Activated CD4-positive, CD25-positive, alpha-beta regulatory T cell treated with anti-CD3 and anti-CD28 coated beads, Interleukin-2, amount 50 U/mL, for 16 hours (primary cell): ENCODE data around the gene TMED6.

Experiments
- DNase-seq: peaks from one replicate; pipeline ENCODE4 v3.0.0-alpha.2; 2020; ENCODE audit warnings: low read depth, low spot score

The TMED6 gene

DNA sequence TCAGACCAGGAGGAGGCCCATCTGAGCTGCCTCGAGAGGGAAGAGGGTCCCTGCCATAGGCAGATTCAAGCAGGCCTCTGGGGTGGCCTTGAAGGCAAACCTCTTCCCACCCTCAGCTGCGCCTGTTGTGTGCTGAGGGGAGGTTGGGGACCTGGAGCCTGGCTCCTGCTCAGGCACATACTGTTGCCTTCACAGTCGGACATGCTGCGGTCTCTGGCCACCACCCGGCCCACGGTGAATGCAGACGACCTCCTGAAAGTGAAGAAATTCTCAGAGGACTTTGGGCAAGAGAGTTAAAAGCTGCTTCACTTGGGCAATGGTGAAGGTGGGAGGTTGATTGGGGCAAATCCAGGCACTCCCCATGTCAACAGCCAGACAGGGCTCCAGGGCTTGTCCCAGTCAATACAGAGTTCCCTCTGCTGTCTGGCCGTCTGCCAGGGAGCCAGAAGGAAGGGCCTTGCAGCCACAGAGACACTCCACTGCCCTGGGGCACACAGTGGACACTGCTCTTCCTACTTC lies 27.5 kb downstream of the TMED6 start:
- no peak for DNase-seq

DNA sequence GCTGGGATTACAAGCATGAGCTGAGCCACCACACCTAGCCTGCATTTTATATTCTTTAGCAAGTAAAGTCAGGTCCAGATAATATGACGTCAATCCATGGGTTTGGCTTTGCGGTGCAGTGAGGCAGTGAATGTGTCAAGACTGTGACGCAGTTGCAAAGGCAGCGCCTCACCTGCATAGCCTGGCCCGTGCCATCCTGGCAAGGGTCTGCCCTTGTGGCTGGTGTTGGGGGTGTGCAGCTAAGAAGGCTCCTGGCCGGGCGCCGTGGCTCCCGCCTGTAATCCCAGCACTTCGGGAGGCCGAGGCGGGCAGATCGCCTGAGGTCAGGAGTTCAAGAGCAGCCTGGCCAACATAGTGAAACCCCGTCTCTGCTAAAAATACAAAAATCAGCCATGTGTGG lies 28.2 kb downstream of the TMED6 start:
- DNase-seq: no peak

DNA sequence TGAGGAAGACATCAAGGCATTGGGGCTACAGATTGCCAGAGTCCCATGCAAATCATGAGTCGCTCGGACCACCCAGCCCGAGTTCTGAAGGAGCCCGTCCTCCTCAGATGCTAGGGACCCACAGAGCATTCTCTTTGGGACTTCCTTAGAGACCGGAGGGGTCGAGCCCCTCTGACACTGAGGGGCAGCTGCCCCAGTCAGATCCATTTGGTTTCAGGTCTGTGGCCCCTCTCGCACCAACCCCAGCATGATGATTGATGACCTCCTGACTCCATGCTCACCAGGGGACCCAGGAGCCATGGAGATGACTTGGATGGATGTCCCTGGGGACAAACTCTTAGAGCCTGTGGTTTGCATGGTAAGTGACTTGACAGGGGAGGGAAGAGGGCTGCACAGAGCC lies 29.2 kb downstream of the TMED6 start:
- DNase-seq: no peak

DNA sequence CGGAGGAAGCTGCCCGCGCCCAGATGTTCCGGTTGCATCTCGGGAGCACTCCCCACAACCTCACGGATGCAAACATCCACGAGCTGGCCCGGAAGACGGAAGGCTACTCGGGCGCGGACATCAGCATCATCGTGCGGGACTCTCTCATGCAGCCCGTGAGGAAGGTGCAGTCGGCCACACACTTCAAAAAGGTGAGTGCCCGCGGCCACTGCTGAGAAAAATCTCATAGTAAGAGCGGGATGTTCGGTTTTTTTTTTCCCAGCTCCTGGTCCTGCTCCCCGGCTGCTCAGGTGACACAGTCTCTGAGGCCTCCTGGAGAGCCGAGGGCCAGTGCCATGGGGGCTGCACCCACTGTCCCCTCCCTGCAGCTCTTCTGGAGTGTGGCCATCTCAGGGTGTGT lies 30.5 kb downstream of the TMED6 start:
- no peak for DNase-seq

DNA sequence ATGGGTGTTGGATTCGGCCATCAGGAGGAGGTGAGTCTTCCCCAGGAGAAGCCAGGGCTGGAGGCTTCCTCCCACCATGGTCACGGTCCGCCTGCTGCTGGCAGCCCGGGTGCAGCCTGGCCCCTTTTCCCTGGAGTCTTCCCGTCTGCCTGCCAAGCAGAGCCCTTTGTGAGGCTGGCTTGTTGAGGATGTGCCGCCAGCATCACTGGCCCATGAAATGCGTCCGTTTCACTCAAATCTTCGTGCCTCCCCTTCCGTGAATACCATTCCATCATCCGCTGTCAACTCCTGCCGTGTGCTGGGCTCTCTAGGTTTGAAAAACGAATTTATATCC lies 30.9 kb downstream of the TMED6 start:
- DNase-seq: no peak

DNA sequence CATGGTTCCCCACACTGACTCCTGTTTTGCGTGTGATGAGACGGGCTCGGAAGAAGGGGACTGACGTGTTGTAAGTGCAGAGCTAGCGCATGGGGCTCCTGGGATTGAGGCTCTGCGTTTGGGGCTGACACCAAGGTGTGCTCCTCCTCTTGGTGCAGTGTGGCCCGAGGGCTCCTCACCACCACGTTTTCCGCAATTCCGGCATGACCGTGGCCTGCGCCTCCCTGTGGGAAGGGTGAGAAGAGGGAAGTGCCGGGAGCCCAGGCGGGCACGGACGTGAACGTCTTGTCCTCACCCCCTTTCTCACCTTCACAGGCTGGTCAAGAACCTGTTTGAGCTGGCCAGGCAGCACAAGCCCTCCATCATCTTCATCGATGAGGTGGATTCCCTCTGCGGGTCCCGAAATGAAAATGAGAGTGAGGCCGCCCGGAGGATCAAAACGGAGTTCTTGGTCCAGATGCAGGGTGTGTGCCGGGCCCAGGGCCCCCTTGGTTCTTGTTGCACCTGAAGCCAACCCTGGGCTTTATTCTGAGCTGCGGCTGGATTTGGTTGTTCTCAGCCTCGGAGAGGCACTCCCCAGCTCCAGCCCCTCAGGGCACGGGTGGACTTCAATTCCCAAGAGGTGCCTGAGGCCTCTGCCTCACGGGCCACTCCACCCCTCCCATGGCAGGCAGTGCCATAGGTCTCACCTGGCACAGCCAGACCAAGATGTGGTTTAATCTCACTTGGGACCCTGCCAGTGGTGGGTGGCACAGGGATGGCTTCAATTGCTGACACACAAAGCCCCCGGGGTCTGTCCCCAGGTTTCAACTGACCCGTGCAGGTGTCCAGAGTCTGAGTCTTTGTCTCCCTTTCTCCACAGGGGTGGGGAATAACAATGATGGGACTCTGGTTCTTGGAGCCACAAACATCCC lies 31.5 kb downstream of the TMED6 start:
- no peak for DNase-seq

DNA sequence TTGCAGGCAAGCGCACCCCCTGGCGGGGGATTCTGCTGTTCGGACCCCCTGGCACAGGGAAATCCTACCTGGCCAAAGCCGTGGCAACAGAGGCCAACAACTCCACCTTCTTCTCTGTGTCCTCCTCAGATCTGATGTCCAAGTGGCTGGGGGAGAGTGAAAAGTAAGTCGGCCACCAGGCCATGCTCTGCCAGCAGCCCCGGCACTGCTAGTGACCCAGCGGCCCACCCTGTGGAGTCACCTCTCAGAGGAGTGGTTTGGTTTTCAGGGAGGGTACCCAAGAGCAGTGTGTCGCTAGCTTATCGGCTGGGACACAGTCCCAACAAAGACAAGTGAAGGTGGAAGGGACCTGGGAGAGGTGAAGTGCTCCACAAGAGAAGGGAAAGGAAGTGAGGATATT lies 32.2 kb downstream of the TMED6 start:
- DNase-seq: no peak

DNA sequence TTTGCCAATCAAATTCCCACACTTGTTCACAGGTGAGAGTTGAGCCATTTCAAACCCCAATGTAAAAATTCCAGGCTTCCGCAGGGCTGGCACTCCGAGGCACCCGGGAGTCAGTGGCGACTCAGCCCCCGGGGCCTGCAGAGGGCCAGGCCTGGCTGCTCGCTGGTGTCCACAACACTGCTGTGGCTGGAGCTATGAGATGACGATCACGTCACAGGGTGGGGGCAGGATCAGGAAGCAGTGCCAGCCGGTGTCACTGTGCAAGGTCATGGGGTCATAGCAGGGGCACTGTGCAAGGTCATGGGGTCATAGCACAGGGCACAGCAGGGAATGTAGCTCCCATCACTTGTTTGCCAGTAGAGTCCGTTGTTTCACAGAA lies 32.7 kb downstream of the TMED6 start:
- no peak for DNase-seq

DNA sequence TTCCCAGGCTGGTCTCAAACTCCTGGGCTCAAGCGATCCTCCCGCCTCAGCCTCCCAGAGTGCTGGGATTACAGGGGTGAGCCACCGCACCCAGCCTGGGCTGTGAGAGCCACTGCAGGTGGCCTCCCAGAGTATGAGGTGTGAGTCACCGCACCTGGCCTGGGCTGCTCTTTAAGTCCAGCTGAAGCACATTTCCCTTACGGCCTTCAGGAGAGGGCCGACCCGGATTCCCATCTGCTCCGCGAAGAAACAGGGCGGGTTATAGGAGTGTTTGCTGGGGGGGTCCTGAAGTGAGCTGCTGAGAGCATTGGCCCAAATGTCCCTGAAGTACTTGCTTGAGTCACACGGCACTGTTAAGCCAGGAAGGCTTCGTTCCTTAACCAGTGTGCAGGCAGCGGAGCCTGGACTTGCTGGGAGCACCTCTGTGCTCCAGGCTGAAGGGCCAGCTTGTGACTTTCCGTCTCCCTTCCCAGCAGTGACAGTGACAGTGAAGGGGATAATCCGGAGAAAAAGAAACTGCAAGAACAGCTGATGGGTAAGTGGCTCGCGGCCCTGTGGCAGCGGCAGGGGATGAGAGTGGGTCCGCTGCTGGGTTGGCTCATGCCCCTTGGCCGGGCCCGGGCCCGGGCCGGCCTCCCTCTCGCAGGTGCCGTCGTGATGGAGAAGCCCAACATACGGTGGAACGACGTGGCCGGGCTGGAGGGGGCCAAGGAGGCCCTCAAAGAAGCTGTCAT lies 33.2 kb downstream of the TMED6 start:
- no peak for DNase-seq

DNA sequence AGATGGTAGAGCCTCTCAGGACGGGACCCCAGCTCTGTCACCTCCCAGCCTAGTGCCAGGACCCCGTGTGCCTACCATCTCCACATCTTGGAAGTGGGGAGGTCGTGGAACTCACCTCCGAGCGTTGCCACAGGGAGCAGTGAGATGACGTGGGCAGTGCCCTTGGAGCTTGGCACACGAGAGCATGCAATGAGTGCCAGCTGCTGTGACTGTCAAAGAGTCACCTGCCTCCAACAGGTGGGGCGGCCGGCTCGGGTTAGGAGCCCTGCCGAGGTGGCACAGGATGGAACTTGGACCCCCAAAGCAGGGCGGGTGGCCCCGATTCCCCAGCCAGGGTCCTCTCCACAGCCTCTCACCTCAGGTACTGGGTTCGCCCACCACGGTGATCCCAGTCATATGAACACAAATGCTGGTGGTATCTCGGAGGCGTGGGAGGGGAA lies 35.0 kb downstream of the TMED6 start:
- DNase-seq: no peak

DNA sequence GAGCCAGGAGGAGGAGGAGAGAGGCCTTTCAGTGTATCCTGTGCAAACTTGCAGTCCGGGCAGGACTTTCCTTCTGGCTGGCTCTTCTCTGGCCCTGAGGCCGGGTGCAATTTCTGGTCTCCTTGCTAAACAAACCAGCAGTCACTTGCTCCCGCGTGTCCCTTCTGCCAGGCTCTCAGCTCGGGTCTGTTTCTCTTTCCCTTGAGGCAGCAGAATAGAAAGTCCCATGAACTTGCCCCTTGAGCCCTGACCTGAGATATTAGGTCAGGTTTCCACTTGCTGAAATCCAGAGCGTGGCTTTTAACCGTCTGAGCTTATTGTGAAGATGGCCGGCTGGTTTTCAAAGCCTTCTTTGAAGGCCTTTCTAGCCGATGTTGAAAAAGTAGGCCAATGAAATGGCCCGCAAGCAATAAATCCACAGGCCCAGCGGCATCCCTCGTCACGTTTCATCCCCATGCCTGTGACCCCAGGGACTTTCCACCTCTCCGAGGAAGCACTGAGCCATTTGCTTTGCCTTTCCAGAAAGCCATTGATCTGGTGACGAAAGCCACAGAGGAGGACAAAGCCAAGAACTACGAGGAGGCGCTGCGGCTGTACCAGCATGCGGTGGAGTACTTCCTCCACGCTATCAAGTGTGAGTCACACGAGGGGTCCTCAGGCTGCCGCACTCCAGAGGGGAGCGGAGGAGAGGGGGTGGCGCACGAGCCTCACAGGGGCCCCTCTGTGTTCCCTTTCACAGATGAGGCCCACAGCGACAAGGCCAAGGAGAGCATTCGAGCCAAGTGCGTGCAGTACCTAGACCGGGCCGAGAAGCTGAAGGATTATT lies 35.9 kb downstream of the TMED6 start:
- no peak for DNase-seq

DNA sequence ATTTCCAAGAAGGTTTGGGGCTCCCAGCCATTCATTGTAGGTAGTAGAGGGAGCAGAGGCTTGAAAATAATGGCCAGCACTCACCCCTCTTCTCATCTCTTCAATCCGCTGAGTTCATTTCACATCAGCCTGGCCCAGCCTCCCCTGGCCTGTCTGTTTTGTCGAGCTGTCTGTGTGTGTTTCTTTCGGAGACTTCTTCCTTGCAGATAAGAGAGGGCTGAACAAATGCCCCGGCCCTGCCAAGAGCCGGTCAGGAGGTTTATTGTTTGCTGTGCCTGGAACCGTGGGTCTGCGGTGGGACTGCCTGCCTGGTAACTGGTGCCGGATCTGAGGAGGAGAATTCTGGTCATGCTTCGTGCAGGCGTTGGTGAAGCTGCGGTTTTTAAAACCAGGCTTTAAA lies 37.1 kb downstream of the TMED6 start:
- no peak for DNase-seq

DNA sequence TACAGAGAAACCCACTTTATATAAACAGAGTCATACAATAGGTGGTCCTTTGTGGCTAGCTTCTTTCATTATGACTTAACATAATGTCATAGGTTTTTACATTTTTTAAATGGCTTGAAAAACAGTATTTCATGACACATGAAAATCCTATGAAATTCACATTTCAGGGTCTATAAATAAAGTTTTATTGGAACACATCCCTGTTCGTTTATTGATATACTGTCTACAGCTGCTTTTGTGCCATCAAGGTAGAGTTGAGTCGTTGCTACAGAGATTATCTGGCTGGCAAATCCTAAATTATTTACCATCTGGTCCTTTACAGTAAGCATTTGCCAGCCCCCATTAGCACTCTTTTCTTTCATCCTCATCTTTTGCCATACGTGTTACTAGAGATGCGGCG lies 38.1 kb downstream of the TMED6 start:
- no peak for DNase-seq

DNA sequence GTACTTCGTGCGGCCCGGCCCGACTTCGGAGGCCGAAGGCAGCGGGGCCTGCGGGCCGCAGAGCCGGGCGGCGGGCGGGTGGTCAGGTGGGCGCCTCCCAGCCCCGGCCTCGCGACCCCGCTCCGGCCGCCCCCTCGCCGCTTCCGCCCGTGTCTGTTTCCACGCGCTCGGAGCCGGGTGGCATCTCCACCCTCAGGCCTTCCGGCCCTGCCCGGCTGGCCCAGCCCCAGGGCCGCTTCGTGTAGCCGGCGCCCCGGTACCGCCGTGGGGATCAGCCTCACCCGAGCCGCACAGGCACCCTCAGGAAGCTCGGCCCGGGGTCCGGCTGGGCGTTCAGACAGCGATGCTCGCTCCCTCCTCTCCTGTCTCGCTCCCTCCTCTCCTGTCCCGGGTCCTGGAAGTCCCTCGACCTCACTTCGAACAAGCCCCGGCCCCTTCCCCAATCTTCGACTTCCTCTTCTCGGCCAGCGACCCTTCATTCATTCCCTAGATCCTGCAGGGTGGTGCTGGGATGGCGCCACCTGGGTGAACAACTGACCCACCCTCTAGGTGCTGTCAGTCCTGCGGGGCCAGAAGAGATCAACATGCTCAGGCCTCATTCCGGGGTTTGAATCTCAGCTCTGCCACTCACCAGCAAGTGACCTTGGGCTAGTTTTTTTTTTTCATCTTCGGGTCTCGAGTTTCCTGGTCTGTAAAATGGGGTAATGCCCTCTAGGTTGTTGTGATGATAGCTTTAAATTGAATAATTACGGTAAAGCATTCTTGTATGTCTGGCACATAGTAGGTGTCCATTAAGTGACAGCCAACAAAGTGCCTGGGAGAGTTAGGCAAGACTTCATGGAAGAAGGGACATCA lies 39.8 kb downstream of the TMED6 start:
- no peak for DNase-seq

DNA sequence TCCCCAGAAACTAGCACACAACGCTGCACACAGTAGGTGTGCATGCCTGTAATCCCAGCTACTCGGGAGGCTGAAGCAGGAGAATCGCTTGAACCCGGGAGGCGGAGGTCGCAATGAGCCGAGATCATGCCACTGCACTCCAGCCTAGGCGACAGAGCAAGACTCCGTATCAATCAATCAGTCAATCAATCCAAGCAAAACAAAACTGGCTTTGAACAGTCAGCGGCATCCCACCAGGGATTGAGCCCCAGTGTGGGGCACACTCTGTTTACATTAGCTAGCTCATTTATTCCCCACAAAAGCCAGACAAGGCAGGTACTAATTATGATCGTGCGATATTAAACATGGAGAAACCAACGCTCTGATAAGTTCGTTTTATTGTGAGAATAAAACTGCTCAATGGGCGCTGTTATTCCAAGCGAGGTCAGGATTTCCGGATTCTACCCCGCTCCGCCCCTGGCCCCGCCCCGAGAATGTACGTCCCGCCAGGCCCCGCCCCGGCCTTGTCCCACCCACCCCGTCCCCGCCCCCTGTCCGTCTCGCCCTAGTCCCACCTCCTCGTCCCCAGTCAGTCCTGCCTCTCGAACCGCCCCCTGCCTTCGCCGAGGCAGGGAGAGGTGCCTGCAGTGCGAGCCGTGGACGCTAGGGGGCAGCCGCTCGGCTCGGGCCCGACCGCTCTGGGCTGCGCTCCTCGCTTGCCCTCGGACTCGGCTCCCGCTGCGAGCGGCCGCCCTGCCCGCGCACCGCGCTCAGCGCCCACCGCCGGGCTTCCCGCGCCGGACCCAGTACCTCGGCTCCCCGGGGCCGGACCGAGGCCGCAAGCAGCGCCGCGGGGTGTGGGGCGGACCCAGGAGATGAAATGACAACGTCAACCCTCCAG lies 40.7 kb downstream of the TMED6 start, which contains the start of gene VPS4A:
Gene VPS4A, plus strand, starts transcription at position 698 of the 880 bp plus-strand sequence. Its CDS starts 162 bp downstream, at position 860.
- peak; percentile 94 for DNase-seq

DNA sequence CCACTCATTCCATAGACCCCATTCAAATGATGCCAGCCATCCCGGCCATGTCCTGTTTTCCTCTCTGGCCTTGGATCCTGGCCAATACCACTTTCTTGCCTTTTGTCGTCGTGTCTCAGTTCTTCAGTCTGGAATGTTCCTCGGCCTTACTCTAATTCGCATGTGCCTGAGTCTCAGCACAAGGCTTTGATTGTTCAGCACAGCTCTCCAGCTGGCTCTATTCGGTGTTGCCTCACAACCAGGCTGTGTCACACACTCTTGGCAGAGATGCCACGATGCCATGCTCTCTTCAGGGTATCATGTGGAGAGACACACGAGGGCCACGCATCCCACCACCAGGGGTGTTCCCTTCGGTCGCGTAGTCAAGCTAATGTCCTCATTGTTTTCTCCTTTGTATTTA lies 42.3 kb downstream of the TMED6 start:
- no peak for DNase-seq

DNA sequence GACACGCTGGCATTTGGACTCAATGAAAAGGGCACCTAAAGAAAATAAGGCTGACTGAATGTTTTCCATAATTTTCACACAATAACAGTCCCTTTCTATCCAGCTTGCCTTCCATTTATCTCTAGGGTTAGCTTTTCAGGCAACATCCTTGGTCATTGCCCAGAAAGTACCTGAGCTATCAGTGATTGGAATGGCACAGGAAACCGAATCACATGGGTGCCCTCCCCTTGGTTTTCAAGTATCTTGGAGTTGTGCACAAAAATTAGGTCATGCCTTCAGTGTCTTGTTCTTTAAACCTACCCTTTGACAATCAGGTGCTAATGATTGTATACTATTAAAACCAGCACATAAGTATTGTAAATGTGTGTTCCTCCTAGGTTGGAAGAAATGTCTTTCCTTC lies 43.7 kb downstream of the TMED6 start:
- no peak for DNase-seq

DNA sequence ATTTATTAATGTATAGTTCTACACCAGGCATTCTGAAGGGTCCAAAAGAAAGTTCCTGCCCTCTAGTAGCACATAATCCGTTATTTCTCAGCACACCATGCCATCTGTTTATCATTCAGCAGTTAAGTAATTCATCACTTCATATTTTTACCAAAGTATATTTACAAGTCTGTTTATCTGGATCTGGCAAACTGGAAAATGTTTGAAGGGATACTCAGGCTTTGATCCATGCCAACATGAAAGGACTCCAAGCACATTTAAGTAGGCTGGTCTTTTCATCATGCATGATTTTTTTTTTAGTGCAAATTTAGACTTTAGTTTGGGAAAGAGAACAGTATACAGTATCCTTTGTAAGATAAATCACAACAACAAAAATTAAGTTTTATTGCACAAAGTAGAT lies 44.5 kb downstream of the TMED6 start:
- no peak for DNase-seq

DNA sequence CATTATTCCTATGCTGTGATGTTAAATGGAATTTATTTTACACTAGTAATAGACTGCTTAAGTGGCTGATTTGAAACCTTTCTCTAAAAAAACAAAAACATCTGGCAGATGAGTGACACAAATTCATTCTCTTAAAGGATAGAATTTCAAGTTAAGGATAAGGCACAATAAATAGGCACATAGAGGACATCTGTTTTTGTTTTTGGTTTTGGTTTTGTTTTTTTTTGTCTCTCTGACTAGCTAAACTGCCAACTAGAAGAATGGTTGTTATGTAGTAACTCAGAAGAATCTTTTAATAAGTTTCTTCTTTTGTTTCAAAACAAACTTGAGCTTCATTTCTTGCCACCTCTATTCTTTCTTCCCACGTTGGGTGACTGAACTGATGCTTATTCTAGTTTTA lies 45.6 kb downstream of the TMED6 start:
- no peak for DNase-seq

DNA sequence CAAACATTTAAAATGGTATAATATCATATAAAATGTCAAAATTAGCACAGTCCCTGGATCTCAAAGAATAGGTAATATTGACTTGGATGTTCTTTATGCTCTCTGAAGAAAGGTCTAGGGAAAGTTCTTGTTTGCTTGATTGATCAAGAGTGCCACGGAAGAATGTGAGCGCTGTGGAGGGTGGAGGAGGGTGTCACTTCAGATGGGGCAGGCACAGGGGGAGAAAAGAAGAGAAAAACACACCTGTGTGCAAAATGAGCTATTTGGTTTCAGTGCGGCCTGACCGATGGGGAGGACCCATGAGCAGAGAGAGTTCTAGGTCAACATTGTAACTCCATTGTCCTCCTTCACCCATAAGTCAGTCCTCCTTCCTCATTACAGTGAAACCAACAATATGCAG lies 49.3 kb downstream of the TMED6 start:
- no peak for DNase-seq
